Measurements from ENCODE around the gene CPT2. TPM values are rescaled to one million over a fixed set of nuclear protein-coding genes. Genes with fewer than 3 reads are reported as not detected.

Gene CPT2
- polyA plus RNA-seq, 2 of the 4 experiments (the other 2 are of a cell fraction) = 5.9 to 8.4 TPM

DNA sequence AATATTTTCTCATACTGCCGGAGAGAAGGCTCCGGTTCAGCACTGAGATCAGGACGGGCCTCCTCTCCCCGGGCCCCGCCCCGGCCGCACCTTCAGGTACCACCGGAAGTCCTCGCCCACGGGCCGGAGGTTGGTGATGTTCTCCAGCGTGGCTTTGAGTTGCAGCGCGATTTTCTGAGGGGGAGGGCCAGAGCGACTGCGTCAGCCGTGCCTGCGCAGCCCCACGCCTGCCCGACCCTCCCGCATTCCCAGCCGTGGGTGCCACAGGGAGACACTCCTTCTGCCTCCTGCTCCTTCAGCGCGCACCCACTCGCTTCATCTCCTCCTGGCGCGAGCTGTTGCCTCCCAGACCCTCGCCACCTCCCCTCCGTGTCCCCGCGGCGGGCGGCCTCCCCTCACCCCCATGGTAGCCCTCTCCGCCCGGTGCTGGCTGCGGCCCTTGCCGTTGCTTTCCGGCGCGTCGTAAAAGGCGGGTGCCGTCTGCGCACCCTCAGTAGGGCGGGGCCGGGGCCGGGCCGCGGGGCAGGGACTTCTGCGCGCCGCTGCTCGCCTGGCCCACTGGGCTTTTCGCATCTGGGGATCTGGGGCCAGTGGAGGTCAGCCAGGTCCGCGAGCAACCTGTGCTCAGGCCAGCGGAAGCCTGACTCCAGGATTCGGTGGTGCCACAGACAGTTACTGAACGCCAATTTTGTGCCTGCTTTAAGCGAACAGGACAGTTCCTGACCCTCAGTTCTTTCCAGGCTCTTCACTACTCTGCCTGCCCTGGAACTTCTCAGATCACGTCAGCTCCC, 23.7 kb downstream of the CPT2 start, which contains the start of gene CZIB (continued):
- TF ChIP-seq HOXA7 (CRISPR knock-in tag; IDR thresholded peaks at IDR 0.05) = no peak
- no peak for TF ChIP-seq FOSL2 (IDR thresholded peaks at IDR 0.05)
- no peak for TF ChIP-seq FOSL2 (CRISPR knock-in tag; IDR thresholded peaks at IDR 0.05)
- TF ChIP-seq SREBF2 (IDR thresholded peaks at IDR 0.05) = no peak
- TF ChIP-seq BHLHE40 (IDR thresholded peaks at IDR 0.05; ENCODE audit: low read depth, low read length) = no peak
- no peak for TF ChIP-seq ZFP36 (IDR thresholded peaks at IDR 0.05; ENCODE audit: borderline replicate concordance, partially characterized antibody)
- no peak for TF ChIP-seq NPAS2 (CRISPR knock-in tag; IDR thresholded peaks at IDR 0.05; ENCODE audit: borderline replicate concordance)
- TF ChIP-seq RNF2 (IDR thresholded peaks at IDR 0.05; ENCODE audit: borderline replicate concordance, low read depth) = no peak
- no peak for TF ChIP-seq HOXB13 (CRISPR knock-in tag; IDR thresholded peaks at IDR 0.05; ENCODE audit: low read depth)
- TF ChIP-seq, protein P1, sequence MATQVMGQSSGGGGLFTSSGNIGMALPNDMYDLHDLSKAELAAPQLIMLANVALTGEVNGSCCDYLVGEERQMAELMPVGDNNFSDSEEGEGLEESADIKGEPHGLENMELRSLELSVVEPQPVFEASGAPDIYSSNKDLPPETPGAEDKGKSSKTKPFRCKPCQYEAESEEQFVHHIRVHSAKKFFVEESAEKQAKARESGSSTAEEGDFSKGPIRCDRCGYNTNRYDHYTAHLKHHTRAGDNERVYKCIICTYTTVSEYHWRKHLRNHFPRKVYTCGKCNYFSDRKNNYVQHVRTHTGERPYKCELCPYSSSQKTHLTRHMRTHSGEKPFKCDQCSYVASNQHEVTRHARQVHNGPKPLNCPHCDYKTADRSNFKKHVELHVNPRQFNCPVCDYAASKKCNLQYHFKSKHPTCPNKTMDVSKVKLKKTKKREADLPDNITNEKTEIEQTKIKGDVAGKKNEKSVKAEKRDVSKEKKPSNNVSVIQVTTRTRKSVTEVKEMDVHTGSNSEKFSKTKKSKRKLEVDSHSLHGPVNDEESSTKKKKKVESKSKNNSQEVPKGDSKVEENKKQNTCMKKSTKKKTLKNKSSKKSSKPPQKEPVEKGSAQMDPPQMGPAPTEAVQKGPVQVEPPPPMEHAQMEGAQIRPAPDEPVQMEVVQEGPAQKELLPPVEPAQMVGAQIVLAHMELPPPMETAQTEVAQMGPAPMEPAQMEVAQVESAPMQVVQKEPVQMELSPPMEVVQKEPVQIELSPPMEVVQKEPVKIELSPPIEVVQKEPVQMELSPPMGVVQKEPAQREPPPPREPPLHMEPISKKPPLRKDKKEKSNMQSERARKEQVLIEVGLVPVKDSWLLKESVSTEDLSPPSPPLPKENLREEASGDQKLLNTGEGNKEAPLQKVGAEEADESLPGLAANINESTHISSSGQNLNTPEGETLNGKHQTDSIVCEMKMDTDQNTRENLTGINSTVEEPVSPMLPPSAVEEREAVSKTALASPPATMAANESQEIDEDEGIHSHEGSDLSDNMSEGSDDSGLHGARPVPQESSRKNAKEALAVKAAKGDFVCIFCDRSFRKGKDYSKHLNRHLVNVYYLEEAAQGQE (IDR thresholded peaks at IDR 0.05) = no peak
- TF ChIP-seq CHD2 (IDR thresholded peaks at IDR 0.05; ENCODE audit: low read length, partially characterized antibody) = no peak
- no peak for TF ChIP-seq MAZ (IDR thresholded peaks at IDR 0.05; ENCODE audit: borderline replicate concordance, low read depth, low read length)
- TF ChIP-seq NR3C1 (IDR thresholded peaks at IDR 0.05) = no peak

DNA sequence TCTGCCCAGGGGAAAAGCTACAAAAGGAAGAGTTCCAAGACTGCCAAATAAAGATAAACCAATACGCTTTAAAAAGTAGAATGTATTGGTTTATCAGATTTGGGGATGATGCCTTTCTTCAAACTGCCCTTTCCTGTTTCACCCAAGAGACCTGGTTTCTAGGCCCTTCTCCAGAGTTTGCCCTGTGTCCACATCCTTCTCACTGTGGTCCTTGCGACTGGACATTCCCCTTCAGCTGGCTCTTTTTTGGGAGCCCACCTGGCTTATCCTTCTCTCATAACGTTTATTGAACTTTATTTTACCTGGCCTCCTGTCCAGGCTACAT, 24.3 kb downstream of the CPT2 start:
- TF ChIP-seq HEYL (CRISPR knock-in tag; IDR thresholded peaks at IDR 0.05) (no peak), FOSB (CRISPR knock-in tag; IDR thresholded peaks at IDR 0.05) (no peak), RARB (CRISPR knock-in tag; IDR thresholded peaks at IDR 0.05) (no peak), BHLHE40 (IDR thresholded peaks at IDR 0.05; ENCODE audit: low read depth, low read length) (no peak), CHD4 (IDR thresholded peaks at IDR 0.05; ENCODE audit: borderline replicate concordance) (no peak), EP300 (IDR thresholded peaks at IDR 0.05) (no peak), NR3C1 (IDR thresholded peaks at IDR 0.05) (no peak), CHD2 (IDR thresholded peaks at IDR 0.05; ENCODE audit: low read length, partially characterized antibody) (no peak), MAZ (IDR thresholded peaks at IDR 0.05; ENCODE audit: borderline replicate concordance, low read depth, low read length) (no peak), JUNB (IDR thresholded peaks at IDR 0.05) (no peak), JUN (IDR thresholded peaks at IDR 0.05) (no peak), ESRRA (IDR thresholded peaks at IDR 0.05; ENCODE audit: borderline replicate concordance, low read length) (no peak), MYC (IDR thresholded peaks at IDR 0.05; ENCODE audit: borderline replicate concordance, low read length) (no peak), FOXS1 (CRISPR knock-in tag; IDR thresholded peaks at IDR 0.05) (no peak)
- TF ChIP-seq, protein P1 (IDR thresholded peaks at IDR 0.05) = no peak
- TF ChIP-seq, protein P2, sequence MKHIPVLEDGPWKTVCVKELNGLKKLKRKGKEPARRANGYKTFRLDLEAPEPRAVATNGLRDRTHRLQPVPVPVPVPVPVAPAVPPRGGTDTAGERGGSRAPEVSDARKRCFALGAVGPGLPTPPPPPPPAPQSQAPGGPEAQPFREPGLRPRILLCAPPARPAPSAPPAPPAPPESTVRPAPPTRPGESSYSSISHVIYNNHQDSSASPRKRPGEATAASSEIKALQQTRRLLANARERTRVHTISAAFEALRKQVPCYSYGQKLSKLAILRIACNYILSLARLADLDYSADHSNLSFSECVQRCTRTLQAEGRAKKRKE (CRISPR knock-in tag; IDR thresholded peaks at IDR 0.05; ENCODE audit: low read depth) = no peak
- H3K4me3 ChIP-seq = peak overlapping the region; percentile 64
- H3K4me1 ChIP-seq = peaks cover 11% of the 10 kb centered on the region; the same call in 2 of the 3 replicates
- H3K9me3 ChIP-seq = no peaks in the 10 kb centered on the region
- H3K27ac ChIP-seq = peak overlapping the region; percentile 88 to 99
- POLR2A ChIA-PET = interaction anchor here (1.8 kb wide), 1 partner anchor 14 kb away, joined by 6 read pairs; no protein-coding TSS in a partner anchor
- WGBS (ENCODE audit: missing lambda C conversion rate) = 31% methylated on average over 3 of the region's 3 CpGs
- ATAC-seq (no peak), DNase-seq (ENCODE audit: low read depth in 1 of 2, low spot score in 1 of 2) (no peak), FAIRE-seq (no peak)
- peak overlapping the region; percentile 85 for H3K4me2 ChIP-seq
- CTCF ChIA-PET = interaction anchor here (0.6 kb wide), 1 partner anchor 232 kb away, joined by 3 read pairs; no protein-coding TSS in a partner anchor

All from A549 (cell line).